ENCODE results near the gene LKAAEAR1. TPM values are rescaled to one million over a fixed set of nuclear protein-coding genes. Genes with fewer than 3 reads are reported as not detected.

LKAAEAR1 gene
- total and polyA plus RNA-seq, 9 of the 15 experiments (the other 6 are each of a cell fraction or from before 2014, with no cell fraction given), result not detected

DNA sequence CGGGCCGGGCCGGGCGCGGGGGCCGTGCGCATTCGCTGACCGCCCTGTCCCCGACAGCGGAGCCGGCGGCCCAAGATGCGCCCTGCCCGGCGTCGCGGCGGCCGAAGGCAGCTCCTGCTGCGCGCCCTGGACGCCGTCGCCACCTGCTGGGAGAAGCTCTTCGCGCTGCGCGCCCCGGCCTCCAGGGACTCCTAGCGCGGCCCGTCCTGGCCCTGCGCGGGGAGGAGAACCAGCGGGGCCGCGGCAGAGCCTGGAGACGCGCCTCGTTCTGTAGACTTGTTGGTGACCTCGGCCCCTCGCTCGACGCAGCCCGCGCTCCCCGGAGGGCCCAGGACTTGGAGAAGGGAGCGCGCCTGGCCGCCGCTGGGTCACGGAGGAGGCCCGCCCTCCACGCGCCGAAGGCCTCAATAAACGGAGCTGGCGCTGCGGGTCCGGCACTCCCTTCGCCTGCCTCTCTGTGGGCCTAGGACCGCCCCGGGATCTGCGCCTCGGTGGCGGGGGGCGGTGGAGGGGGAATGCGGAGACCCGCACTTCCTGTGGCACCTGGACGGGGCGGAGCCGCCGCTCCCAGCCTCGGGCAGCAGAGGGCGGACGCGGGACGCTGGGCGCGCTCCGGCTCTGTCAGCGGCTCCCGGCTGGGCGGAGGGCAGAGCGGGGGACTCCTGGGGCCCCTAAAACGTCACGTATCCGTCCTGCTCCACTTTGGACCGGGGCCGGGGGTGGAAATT, 45.5 kb downstream of the LKAAEAR1 start (continued):
- TF ChIP-seq, protein P1, sequence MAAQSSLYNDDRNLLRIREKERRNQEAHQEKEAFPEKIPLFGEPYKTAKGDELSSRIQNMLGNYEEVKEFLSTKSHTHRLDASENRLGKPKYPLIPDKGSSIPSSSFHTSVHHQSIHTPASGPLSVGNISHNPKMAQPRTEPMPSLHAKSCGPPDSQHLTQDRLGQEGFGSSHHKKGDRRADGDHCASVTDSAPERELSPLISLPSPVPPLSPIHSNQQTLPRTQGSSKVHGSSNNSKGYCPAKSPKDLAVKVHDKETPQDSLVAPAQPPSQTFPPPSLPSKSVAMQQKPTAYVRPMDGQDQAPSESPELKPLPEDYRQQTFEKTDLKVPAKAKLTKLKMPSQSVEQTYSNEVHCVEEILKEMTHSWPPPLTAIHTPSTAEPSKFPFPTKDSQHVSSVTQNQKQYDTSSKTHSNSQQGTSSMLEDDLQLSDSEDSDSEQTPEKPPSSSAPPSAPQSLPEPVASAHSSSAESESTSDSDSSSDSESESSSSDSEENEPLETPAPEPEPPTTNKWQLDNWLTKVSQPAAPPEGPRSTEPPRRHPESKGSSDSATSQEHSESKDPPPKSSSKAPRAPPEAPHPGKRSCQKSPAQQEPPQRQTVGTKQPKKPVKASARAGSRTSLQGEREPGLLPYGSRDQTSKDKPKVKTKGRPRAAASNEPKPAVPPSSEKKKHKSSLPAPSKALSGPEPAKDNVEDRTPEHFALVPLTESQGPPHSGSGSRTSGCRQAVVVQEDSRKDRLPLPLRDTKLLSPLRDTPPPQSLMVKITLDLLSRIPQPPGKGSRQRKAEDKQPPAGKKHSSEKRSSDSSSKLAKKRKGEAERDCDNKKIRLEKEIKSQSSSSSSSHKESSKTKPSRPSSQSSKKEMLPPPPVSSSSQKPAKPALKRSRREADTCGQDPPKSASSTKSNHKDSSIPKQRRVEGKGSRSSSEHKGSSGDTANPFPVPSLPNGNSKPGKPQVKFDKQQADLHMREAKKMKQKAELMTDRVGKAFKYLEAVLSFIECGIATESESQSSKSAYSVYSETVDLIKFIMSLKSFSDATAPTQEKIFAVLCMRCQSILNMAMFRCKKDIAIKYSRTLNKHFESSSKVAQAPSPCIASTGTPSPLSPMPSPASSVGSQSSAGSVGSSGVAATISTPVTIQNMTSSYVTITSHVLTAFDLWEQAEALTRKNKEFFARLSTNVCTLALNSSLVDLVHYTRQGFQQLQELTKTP (IDR thresholded peaks at IDR 0.05; ENCODE audit: low read depth in 1 of 2, partially characterized antibody in 2 of 2), result no peak
- TF ChIP-seq ZBTB1 (CRISPR knock-in tag; IDR thresholded peaks at IDR 0.05; ENCODE audit: borderline replicate concordance, low read depth), result no peak
- TF ChIP-seq, protein P2, sequence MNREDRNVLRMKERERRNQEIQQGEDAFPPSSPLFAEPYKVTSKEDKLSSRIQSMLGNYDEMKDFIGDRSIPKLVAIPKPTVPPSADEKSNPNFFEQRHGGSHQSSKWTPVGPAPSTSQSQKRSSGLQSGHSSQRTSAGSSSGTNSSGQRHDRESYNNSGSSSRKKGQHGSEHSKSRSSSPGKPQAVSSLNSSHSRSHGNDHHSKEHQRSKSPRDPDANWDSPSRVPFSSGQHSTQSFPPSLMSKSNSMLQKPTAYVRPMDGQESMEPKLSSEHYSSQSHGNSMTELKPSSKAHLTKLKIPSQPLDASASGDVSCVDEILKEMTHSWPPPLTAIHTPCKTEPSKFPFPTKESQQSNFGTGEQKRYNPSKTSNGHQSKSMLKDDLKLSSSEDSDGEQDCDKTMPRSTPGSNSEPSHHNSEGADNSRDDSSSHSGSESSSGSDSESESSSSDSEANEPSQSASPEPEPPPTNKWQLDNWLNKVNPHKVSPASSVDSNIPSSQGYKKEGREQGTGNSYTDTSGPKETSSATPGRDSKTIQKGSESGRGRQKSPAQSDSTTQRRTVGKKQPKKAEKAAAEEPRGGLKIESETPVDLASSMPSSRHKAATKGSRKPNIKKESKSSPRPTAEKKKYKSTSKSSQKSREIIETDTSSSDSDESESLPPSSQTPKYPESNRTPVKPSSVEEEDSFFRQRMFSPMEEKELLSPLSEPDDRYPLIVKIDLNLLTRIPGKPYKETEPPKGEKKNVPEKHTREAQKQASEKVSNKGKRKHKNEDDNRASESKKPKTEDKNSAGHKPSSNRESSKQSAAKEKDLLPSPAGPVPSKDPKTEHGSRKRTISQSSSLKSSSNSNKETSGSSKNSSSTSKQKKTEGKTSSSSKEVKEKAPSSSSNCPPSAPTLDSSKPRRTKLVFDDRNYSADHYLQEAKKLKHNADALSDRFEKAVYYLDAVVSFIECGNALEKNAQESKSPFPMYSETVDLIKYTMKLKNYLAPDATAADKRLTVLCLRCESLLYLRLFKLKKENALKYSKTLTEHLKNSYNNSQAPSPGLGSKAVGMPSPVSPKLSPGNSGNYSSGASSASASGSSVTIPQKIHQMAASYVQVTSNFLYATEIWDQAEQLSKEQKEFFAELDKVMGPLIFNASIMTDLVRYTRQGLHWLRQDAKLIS (CRISPR knock-in tag; IDR thresholded peaks at IDR 0.05), result peak; percentile 74
- TF ChIP-seq ZNF3 (CRISPR knock-in tag; IDR thresholded peaks at IDR 0.05), result no peak
- TF ChIP-seq ZBTB7A (IDR thresholded peaks at IDR 0.05; ENCODE audit: borderline replicate concordance, control insufficient read depth, low read depth, low read length), result peak; percentile 89
- peak; percentile 78 for TF ChIP-seq GATAD2B (IDR thresholded peaks at IDR 0.05; ENCODE audit: borderline replicate concordance)
- TF ChIP-seq, protein P3, sequence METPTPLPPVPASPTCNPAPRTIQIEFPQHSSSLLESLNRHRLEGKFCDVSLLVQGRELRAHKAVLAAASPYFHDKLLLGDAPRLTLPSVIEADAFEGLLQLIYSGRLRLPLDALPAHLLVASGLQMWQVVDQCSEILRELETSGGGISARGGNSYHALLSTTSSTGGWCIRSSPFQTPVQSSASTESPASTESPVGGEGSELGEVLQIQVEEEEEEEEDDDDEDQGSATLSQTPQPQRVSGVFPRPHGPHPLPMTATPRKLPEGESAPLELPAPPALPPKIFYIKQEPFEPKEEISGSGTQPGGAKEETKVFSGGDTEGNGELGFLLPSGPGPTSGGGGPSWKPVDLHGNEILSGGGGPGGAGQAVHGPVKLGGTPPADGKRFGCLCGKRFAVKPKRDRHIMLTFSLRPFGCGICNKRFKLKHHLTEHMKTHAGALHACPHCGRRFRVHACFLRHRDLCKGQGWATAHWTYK (CRISPR knock-in tag; IDR thresholded peaks at IDR 0.05), result peak; percentile 58; the same call in 1 of the 2 replicates
- TF ChIP-seq, protein P4, sequence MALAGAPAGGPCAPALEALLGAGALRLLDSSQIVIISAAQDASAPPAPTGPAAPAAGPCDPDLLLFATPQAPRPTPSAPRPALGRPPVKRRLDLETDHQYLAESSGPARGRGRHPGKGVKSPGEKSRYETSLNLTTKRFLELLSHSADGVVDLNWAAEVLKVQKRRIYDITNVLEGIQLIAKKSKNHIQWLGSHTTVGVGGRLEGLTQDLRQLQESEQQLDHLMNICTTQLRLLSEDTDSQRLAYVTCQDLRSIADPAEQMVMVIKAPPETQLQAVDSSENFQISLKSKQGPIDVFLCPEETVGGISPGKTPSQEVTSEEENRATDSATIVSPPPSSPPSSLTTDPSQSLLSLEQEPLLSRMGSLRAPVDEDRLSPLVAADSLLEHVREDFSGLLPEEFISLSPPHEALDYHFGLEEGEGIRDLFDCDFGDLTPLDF (CRISPR knock-in tag; IDR thresholded peaks at IDR 0.05), result peak; percentile 71; the same call in 1 of the 2 replicates
- TF ChIP-seq, protein P5, sequence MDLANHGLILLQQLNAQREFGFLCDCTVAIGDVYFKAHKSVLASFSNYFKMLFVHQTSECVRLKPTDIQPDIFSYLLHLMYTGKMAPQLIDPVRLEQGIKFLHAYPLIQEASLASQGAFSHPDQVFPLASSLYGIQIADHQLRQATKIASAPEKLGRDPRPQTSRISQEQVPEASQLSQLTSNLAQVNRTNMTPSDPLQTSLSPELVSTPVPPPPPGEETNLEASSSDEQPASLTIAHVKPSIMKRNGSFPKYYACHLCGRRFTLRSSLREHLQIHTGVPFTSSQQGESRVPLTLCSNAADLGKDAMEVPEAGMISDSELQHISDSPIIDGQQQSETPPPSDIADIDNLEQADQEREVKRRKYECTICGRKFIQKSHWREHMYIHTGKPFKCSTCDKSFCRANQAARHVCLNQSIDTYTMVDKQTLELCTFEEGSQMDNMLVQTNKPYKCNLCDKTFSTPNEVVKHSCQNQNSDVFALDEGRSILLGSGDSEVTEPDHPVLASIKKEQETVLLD (IDR thresholded peaks at IDR 0.05), result peak; percentile 32; the same call in 1 of the 2 replicates
- no peak for TF ChIP-seq HNRNPH1 (optimal IDR thresholded peaks at IDR 0.05; ENCODE audit: low read depth, low read length)
- no peak for TF ChIP-seq PCBP2 (IDR thresholded peaks at IDR 0.05; ENCODE audit: low read depth, low read length, poor library complexity, severe bottlenecking)
- TF ChIP-seq NUFIP1 (IDR thresholded peaks at IDR 0.05; ENCODE audit: partially characterized antibody), result no peak
- TF ChIP-seq ZNF217 (CRISPR knock-in tag; IDR thresholded peaks at IDR 0.05), result no peak
- TF ChIP-seq SP2 (IDR thresholded peaks at IDR 0.05; ENCODE audit: extremely low read depth, low read depth, low read length, poor library complexity, severe bottlenecking), result no peak

All from K562 (cell line).